Prostate gland (tissue), 2 donors: ENCODE measurements around the gene ADK. TPM values are rescaled to one million over a fixed set of nuclear protein-coding genes. Genes with fewer than 3 reads are reported as not detected.

Source experiments
- DNase-seq: peaks from one replicate; pipeline ENCODE4 v3.0.0-alpha.2; 2019; ENCODE audit warnings: low spot score
- H3K27ac ChIP-seq, 2 donors: fragments of 200-600 bp; sonication (generic); 2 replicates each; pipeline ENCODE4 v1.5.1; 2017 to 2019
- H3K27me3 ChIP-seq: fragments of 200-600 bp; sonication (generic); replicated peaks from 2 replicates; pipeline ENCODE4 v1.5.1; 2019; ENCODE audit not compliant: insufficient read depth
- H3K36me3 ChIP-seq, 2 donors: fragments of 200-600 bp; sonication (generic); 1 replicate in 1 of 2; 2 replicates in 1 of 2; pipeline versions ENCODE4 v1.5.1 to v1.8.1; 2017 to 2019
- H3K4me1 ChIP-seq: fragments of 200-600 bp; sonication (generic); replicated peaks from 2 replicates; pipeline ENCODE4 v1.5.1; 2019
- H3K4me3 ChIP-seq, 2 donors: fragments of 200-600 bp; sonication (generic); 2 replicates each; pipeline ENCODE4 v1.5.1; 2017 to 2019
- H3K9me3 ChIP-seq: fragments of 200-600 bp; sonication (generic); 2 replicates; pipeline ENCODE4 v1.5.1; 2017
- CTCF ChIP-seq, 4 experiments: fragments of 200-600 bp in 2 of 4; fragments of 450-650 bp in 2 of 4; sonication (generic) in 2 of 4; IDR thresholded peaks; 1 replicate in 3 of 4; 2 replicates in 1 of 4; pipeline ENCODE4 v1.5.1; 2016 to 2019; ENCODE audit warnings: antibody characterized with exemption in 4 of 4, mild to moderate bottlenecking in 2 of 4, moderate library complexity in 2 of 4
- POLR2A ChIP-seq: fragments of 450-650 bp; IDR thresholded peaks from one replicate; pipeline ENCODE4 v1.6.1; 2016; ENCODE audit warnings: antibody characterized with exemption, mild to moderate bottlenecking
- POLR2AphosphoS5 ChIP-seq: sonication (generic); formaldehyde crosslinking; IDR thresholded peaks from one replicate; pipeline ENCODE4 v1.6.1; 2017; ENCODE audit warnings: antibody characterized with exemption
- whole genome bisulfite sequencing: methylation state at CpG from one replicate; pipeline ENCODE4 v1.1.5; 2018; 5-methylcytosine and 5-hydroxymethylcytosine counted together
- intact Hi-C: fragments of 100-400 bp; cut with DNase I; formaldehyde crosslinking; loops from one replicate; pipeline ENCODE4 v1.14.2; 2022
- total RNA-seq, 2 donors: library from RNA; depleted of rRNA; stranded (reverse); fragments of >200 nt; gene quantifications; one replicate each; pipeline ENCODE4 v1.1.0, GENCODE V29; 2016

The ADK gene
- total RNA-seq, 2 donors from 2014 or later, result 34.1 to 42.5 TPM

GRCh38 chr10:74728225-74728624 lies 577.2 kb downstream of the ADK start:
- no peak for TF ChIP-seq CTCF (IDR thresholded peaks at IDR 0.05)
- no peak for TF ChIP-seq POLR2A
- no peak for TF ChIP-seq POLR2AphosphoS5
- 100% methylated on average over 1 of the region's 1 CpG for WGBS
- H3K4me3 ChIP-seq, result no peak overlapping the region
- H3K27me3 ChIP-seq, result no peaks in the 10 kb centered on the region
- H3K4me1 ChIP-seq, result no peaks in the 10 kb centered on the region
- intact Hi-C loops, result no loop called here
- H3K36me3 ChIP-seq, result no peaks in the 10 kb centered on the region
- no peak overlapping the region for H3K27ac ChIP-seq
- H3K9me3 ChIP-seq, result no peaks in the 10 kb centered on the region
- no peak for DNase-seq

- Histone ChIP-seq H3K36me3 (no peaks in the 10 kb centered on the region), H3K27me3 (no peaks in the 10 kb centered on the region), H3K9me3 (no peaks in the 10 kb centered on the region), H3K4me1 (no peaks in the 10 kb centered on the region), H3K4me3 (no peak overlapping the region), H3K27ac (no peak overlapping the region)
- no peak for DNase-seq
- WGBS, result 63% methylated on average over 4 of the region's 4 CpGs
- TF ChIP-seq POLR2AphosphoS5, result no peak
- no peak for TF ChIP-seq CTCF (IDR thresholded peaks at IDR 0.05)
- no peak for TF ChIP-seq POLR2A
- intact Hi-C loops, result no loop called here
Observed at GRCh38 chr10:74730246-74730645, 579.2 kb downstream of the ADK start.

- H3K9me3 ChIP-seq, result no peaks in the 10 kb centered on the region
- no peak overlapping the region for H3K4me3 ChIP-seq
- TF ChIP-seq POLR2A, result no peak
- DNase-seq, result no peak
- no peaks in the 10 kb centered on the region for H3K4me1 ChIP-seq
- no peaks in the 10 kb centered on the region for H3K36me3 ChIP-seq
- H3K27me3 ChIP-seq, result no peaks in the 10 kb centered on the region
- 97% methylated on average over 1 of the region's 1 CpG for WGBS
- intact Hi-C loops, result no loop called here
- H3K27ac ChIP-seq, result no peak overlapping the region
Observed at GRCh38 chr10:74733612-74734011, 582.6 kb downstream of the ADK start.

GRCh38 chr10:74736029-74736428 lies 585.0 kb downstream of the ADK start:
- H3K4me3 ChIP-seq, result no peak overlapping the region
- no peaks in the 10 kb centered on the region for H3K9me3 ChIP-seq
- H3K27me3 ChIP-seq, result no peaks in the 10 kb centered on the region
- TF ChIP-seq CTCF (IDR thresholded peaks at IDR 0.05) (no peak), POLR2A (no peak), POLR2AphosphoS5 (no peak)
- intact Hi-C loops, result loop anchor here (5.0 kb wide), 1 partner anchor 286 kb away; no protein-coding TSS in a partner anchor
- no peak for DNase-seq
- WGBS, result 81% methylated on average over 2 of the region's 2 CpGs
- no peaks in the 10 kb centered on the region for H3K36me3 ChIP-seq
- H3K4me1 ChIP-seq, result no peaks in the 10 kb centered on the region
- no peak overlapping the region for H3K27ac ChIP-seq

- Histone ChIP-seq H3K27me3 (no peaks in the 10 kb centered on the region), H3K36me3 (no peaks in the 10 kb centered on the region), H3K27ac (no peak overlapping the region), H3K4me3 (no peak overlapping the region), H3K4me1 (no peaks in the 10 kb centered on the region), H3K9me3 (no peaks in the 10 kb centered on the region)
- TF ChIP-seq POLR2AphosphoS5, result no peak
- TF ChIP-seq POLR2A, result no peak
- no peak for TF ChIP-seq CTCF (IDR thresholded peaks at IDR 0.05)
- WGBS, result 74% methylated on average over 1 of the region's 1 CpG
- no peak for DNase-seq
- intact Hi-C loops, result loop anchor here (5.0 kb wide), 1 partner anchor 284 kb away; no protein-coding TSS in a partner anchor
Observed at GRCh38 chr10:74738052-74738451, 587.0 kb downstream of the ADK start.
